IMR-90 (cell line): ENCODE results near the gene CRB1. TPM values are rescaled to one million over a fixed set of nuclear protein-coding genes. Genes with fewer than 3 reads are reported as not detected.

Experiments used
- ATAC-seq: fragments of 200-7000 bp; cut with Tn5 transposase; 2 replicates; pipeline ENCODE4 v1.9.1; 2020; ENCODE audit warnings: low read depth, mild to moderate bottlenecking, moderate library complexity
- BruUV-seq: library from RNA; stranded (reverse); fragments of 400-500 nt; replicated peaks from 2 replicates; lab custom pipeline; 2021; lab: Mats Ljungman, UMichigan
- CTCF ChIA-PET: fragments of 300-600 bp; formaldehyde crosslinking; extraction: SDS; loops from one replicate; lab custom pipeline; 2021; ENCODE audit warnings: antibody characterized with exemption; lab: Yijun Ruan, JAX
- POLR2A ChIA-PET: fragments of 300-600 bp; sonication (Branson Sonifier 250); formaldehyde crosslinking; loops from one replicate; lab custom pipeline; 2022; ENCODE audit warnings: antibody characterized with exemption; ENCODE audit not compliant: unreplicated experiment; lab: Charles Lee
- DNase-seq: peaks from one replicate; pipeline ENCODE4 v3.0.0; 2013
- H2AFZ ChIP-seq: replicated peaks from 2 replicates; pipeline ENCODE3; 2013; ENCODE audit warnings: low read length, mild to moderate bottlenecking; ENCODE audit not compliant: poor library complexity
- H2AK5ac ChIP-seq: 2 replicates; pipeline ENCODE4 v1.6.1; 2013; ENCODE audit warnings: low read depth, low read length, inconsistent platforms
- H2AK9ac ChIP-seq: replicated peaks from 2 replicates; pipeline ENCODE3; 2013; ENCODE audit warnings: mild to moderate bottlenecking, low read depth, low read length, moderate library complexity; ENCODE audit not compliant: poor library complexity
- H2BK120ac ChIP-seq: 2 replicates; pipeline ENCODE4 v1.6.1; 2013; ENCODE audit warnings: low read depth, low read length, inconsistent platforms
- H2BK15ac ChIP-seq: 3 replicates; pipeline ENCODE4 v1.6.1; 2013; ENCODE audit warnings: low read depth, low read length, inconsistent platforms
- H2BK20ac ChIP-seq: 2 replicates; pipeline ENCODE4 v1.6.1; 2013; ENCODE audit warnings: low read depth, mild to moderate bottlenecking, inconsistent platforms, low read length, moderate library complexity
- H2BK5ac ChIP-seq: 2 replicates; pipeline ENCODE4 v1.6.1; 2013; ENCODE audit warnings: mild to moderate bottlenecking, low read depth, low read length, inconsistent platforms; ENCODE audit not compliant: poor library complexity, severe bottlenecking
- H3K14ac ChIP-seq: replicated peaks from 2 replicates; pipeline ENCODE4 v1.6.1; 2013; ENCODE audit warnings: low read depth, low read length, inconsistent platforms
- H3K18ac ChIP-seq: 2 replicates; pipeline ENCODE4 v1.6.1; 2013; ENCODE audit warnings: low read depth, low read length, control low read depth
- H3K23ac ChIP-seq: 2 replicates; pipeline ENCODE4 v1.6.1; 2013; ENCODE audit warnings: low read depth, low read length, inconsistent platforms
- H3K27ac ChIP-seq: 2 replicates; pipeline ENCODE4 v1.5.1; 2013; ENCODE audit warnings: mild to moderate bottlenecking, control low read depth, low read length; ENCODE audit not compliant: insufficient read depth
- H3K27me3 ChIP-seq: 2 replicates; pipeline ENCODE4 v1.6.1; 2013; ENCODE audit warnings: low read length; ENCODE audit not compliant: control insufficient read depth, insufficient read depth
- H3K36me3 ChIP-seq: 2 replicates; pipeline ENCODE4 v1.6.1; 2013; ENCODE audit warnings: low read length, mixed read lengths; ENCODE audit not compliant: control insufficient read depth, insufficient read depth
- H3K4ac ChIP-seq: 2 replicates; pipeline ENCODE4 v1.6.1; 2013; ENCODE audit warnings: low read depth, low read length, inconsistent platforms
- H3K4me1 ChIP-seq: 2 replicates; pipeline ENCODE4 v1.6.1; 2013; ENCODE audit warnings: low read length, mixed read lengths; ENCODE audit not compliant: control insufficient read depth, insufficient read depth
- H3K4me2 ChIP-seq: 2 replicates; pipeline ENCODE4 v1.6.1; 2013; ENCODE audit warnings: low read depth, mild to moderate bottlenecking, control low read depth, low read length, moderate library complexity
- H3K4me3 ChIP-seq: 2 replicates; pipeline ENCODE4 v1.5.1; 2013; ENCODE audit warnings: low read depth, mild to moderate bottlenecking, control low read depth, low read length, moderate library complexity; ENCODE audit not compliant: insufficient read depth
- H3K56ac ChIP-seq: 2 replicates; pipeline ENCODE4 v1.6.1; 2013; ENCODE audit warnings: low read length, inconsistent platforms; ENCODE audit not compliant: insufficient read depth; ENCODE audit errors: extremely low read depth
- H3K79me1 ChIP-seq, 2 experiments: 2 replicates each; pipeline ENCODE4 v1.6.1; 2013; ENCODE audit warnings: low read length in 2 of 2, inconsistent platforms in 1 of 2, low read depth in 1 of 2
- H3K9ac ChIP-seq: 2 replicates; pipeline ENCODE4 v1.6.1; 2013; ENCODE audit warnings: low read depth, low read length, control low read depth
- H3K9me1 ChIP-seq: 2 replicates; pipeline ENCODE4 v1.6.1; 2013; ENCODE audit warnings: low read length, inconsistent platforms; ENCODE audit not compliant: insufficient read depth
- H3K9me3 ChIP-seq: 2 replicates; pipeline ENCODE4 v1.6.1; 2013; ENCODE audit warnings: low read length; ENCODE audit not compliant: control insufficient read depth, insufficient read depth
- H4K20me1 ChIP-seq: 2 replicates; pipeline ENCODE4 v1.6.1; 2013; ENCODE audit warnings: low read length, inconsistent platforms; ENCODE audit not compliant: insufficient read depth
- H4K5ac ChIP-seq: 2 replicates; pipeline ENCODE4 v1.6.1; 2013; ENCODE audit warnings: mild to moderate bottlenecking, low read depth, low read length, control low read depth
- H4K8ac ChIP-seq, 2 experiments: 2 replicates each; pipeline ENCODE4 v1.6.1; 2013; ENCODE audit warnings: low read depth in 2 of 2, low read length in 2 of 2, control low read depth in 1 of 2, inconsistent platforms in 1 of 2
- H4K91ac ChIP-seq: 2 replicates; pipeline ENCODE4 v1.6.1; 2013; ENCODE audit warnings: low read depth, low read length, inconsistent platforms; ENCODE audit not compliant: insufficient read depth
- CEBPB ChIP-seq: IDR thresholded peaks from 2 replicates; pipeline ENCODE4 v1.6.1; 2012; ENCODE audit warnings: low read depth, low read length, improper control_type of control experiment
- CHD1 ChIP-seq: IDR thresholded peaks from 2 replicates; pipeline ENCODE4 v1.6.1; 2012; ENCODE audit warnings: low read depth, low read length, improper control_type of control experiment
- MAFK ChIP-seq: IDR thresholded peaks from 2 replicates; pipeline ENCODE4 v1.6.1; 2012; ENCODE audit warnings: low read depth, low read length, improper control_type of control experiment
- RFX5 ChIP-seq: IDR thresholded peaks from 2 replicates; pipeline ENCODE4 v1.8.0; 2012; ENCODE audit warnings: low read depth, mild to moderate bottlenecking, low read length, moderate library complexity
- SMC3 ChIP-seq: fragments of 150-350 bp; IDR thresholded peaks from 2 replicates; pipeline ENCODE4 v1.6.1; 2016; ENCODE audit warnings: low read depth, mild to moderate bottlenecking, antibody characterized with exemption, low read length, moderate library complexity
- USF2 ChIP-seq: fragments of 150-350 bp; IDR thresholded peaks from 2 replicates; pipeline ENCODE4 v1.6.1; 2017; ENCODE audit warnings: mild to moderate bottlenecking, antibody characterized with exemption, low read length, low read depth
- WGBS, 2 experiments: methylation state at CpG; one replicate each; pipeline versions ENCODE4 v1.1.5 to v1.1.7; 2013; ENCODE audit warnings: missing lambda C conversion rate in 2 of 2; ENCODE audit not compliant: insufficient read length in 1 of 2; ENCODE audit errors: extremely low coverage in 2 of 2; 5-methylcytosine and 5-hydroxymethylcytosine counted together
- dilution Hi-C: fragments of 300-500 bp; cut with HindIII; formaldehyde crosslinking; loops from one replicate; pipeline ENCODE4 v1.14.3; 2018; ENCODE audit warnings: low sequenced_read_pairs; ENCODE audit not compliant: unreplicated experiment
- in situ Hi-C: fragments of 300-500 bp; cut with MboI; formaldehyde crosslinking; loops from 3 replicates; pipeline ENCODE4 v1.14.3; 2019; ENCODE audit warnings: low sequenced_read_pairs, inconsistent platforms, mixed read lengths
- intact Hi-C: fragments of 100-400 bp; cut with micrococcal nuclease; formaldehyde crosslinking; loops from 2 replicates; pipeline ENCODE4 v1.10.0; 2022
- polyA plus RNA-seq, 3 experiments: library from polyadenylated mRNA; depleted of rRNA; stranded (reverse); fragments of >200 nt; gene quantifications; 2 replicates each; pipeline ENCODE4 v1.2.3, GENCODE V29; 2012; ENCODE audit warnings: low replicate concordance in 1 of 3
- total RNA-seq: library from RNA; depleted of rRNA; stranded (reverse); fragments of >200 nt; gene quantifications from 2 replicates; pipeline ENCODE4 v1.2.3, GENCODE V29; 2012

CRB1 gene
- total and polyA plus RNA-seq, 2 of the 4 experiments (the other 2 are of a cell fraction): not detected

- H3K4ac ChIP-seq: no peak overlapping the region
- no peaks in the 10 kb centered on the region for H3K27me3 ChIP-seq
- no peak overlapping the region for H4K8ac ChIP-seq
- no peak overlapping the region for H3K9ac ChIP-seq
- H3K4me1 ChIP-seq: no peaks in the 10 kb centered on the region
- TF ChIP-seq CEBPB (no peak), MAFK (no peak), USF2 (no peak), SMC3 (no peak), CHD1 (no peak), RFX5 (no peak)
- no peaks in the 10 kb centered on the region for H3K36me3 ChIP-seq
- H3K9me1 ChIP-seq: no peaks in the 10 kb centered on the region
- H2BK120ac ChIP-seq: no peak overlapping the region
- DNase-seq: no peak
- no peaks in the 10 kb centered on the region for H3K9me3 ChIP-seq
- no peak overlapping the region for H4K5ac ChIP-seq
- in situ Hi-C loops (no loop called here), dilution Hi-C loops (no loop called here), intact Hi-C loops (no loop called here)
- BruUV-seq: no TSS peak
- no peak overlapping the region for H3K18ac ChIP-seq
- no peaks in the 10 kb centered on the region for H3K79me1 ChIP-seq
- no peak overlapping the region for H2AFZ ChIP-seq
- H3K14ac ChIP-seq: no peak overlapping the region
- POLR2A ChIA-PET: no interaction called here
- no peak overlapping the region for H2AK9ac ChIP-seq
- H3K27ac ChIP-seq: no peak overlapping the region
- WGBS, 2 experiments: 60% methylated on average over 1 of the region's 9 CpGs; no CpG with 5 or more reads in 1 of the 2 experiments
- H4K20me1 ChIP-seq: no peaks in the 10 kb centered on the region
- no peak overlapping the region for H2BK15ac ChIP-seq
- CTCF ChIA-PET: no interaction called here
- no peak overlapping the region for H4K91ac ChIP-seq
- H2BK5ac ChIP-seq: no peak overlapping the region
- H3K56ac ChIP-seq: no peak overlapping the region
- no peak overlapping the region for H3K23ac ChIP-seq
- no peak overlapping the region for H3K4me2 ChIP-seq
- H2AK5ac ChIP-seq: no peak overlapping the region
- no peak overlapping the region for H2BK20ac ChIP-seq
- ATAC-seq: no peak
- no peak overlapping the region for H3K4me3 ChIP-seq
Observed at GRCh38 chr1:197339106-197340060, 71.3 kb downstream of the CRB1 start.
